HG02884 (cell line): ENCODE data around the gene DTL.

ENCODE experiments used
- ATAC-seq: cut with Tn5 transposase; IDR thresholded peaks from one replicate; pipeline ENCODE4 v1.9.1; 2021; ENCODE audit warnings: mild to moderate bottlenecking, moderate library complexity; ENCODE audit not compliant: unreplicated experiment

The DTL gene

DNA sequence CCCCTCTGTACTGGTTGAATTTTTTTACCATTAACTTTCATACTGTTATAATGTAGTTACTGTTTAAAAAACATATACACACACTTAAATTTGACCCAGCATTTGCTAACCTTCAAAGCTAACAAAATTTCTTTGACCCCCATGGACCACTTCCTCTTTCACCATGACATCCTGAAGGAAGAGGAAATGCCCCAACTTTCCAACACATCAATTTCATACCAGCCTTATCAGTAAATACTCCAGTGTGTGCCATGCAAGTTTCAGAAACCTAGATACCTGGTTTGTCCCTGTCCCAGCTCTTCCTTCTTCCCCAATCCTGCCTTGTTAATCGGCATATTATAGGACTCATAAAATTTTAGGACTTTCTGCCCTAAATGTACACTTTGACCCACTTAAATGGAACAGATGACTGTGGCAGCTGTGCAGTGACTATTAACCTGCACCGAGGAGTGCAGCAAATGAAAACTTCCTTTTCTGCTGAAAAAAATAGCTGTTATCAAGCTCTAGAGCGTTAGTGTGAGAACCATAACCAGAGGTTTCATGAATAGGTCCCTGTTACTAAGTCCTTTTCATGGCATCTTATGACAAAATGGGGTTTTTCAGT is 54.1 kb downstream of the DTL start:
- ATAC-seq, result no peak

DNA sequence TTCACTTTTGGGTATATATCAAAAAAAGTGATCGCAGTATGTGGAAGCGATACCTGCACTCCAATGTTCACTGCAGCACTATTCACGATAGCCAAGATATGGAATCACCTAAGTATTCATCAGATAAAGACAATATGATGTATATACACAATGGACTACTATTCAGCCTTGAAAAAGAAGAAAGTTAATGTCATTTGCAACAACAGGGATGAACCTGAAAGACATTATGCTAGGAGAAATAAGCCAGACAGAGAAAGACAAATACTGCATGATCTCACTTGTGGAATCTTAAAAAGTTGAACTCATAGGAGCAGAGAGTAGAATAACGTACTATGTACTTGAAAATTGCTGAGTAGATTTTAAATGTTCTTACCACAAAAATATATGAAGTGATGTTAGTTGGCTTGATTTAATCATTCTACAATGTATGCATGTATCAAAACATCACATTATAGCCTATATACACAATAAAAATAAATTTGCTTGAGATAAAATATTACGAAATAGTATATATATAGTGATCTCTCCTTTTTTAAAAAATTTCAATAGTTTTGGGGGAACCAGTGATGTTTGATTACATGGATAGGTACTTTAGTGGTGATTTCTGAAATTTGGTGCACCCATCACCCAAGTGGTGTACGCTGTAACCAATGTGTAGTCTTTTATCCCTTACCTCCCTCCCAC is 56.0 kb downstream of the DTL start:
- no peak for ATAC-seq

- ATAC-seq, result no peak
These were observed 61.8 kb downstream of the DTL start for GRCh38 chr1:212097360-212097759.

DNA sequence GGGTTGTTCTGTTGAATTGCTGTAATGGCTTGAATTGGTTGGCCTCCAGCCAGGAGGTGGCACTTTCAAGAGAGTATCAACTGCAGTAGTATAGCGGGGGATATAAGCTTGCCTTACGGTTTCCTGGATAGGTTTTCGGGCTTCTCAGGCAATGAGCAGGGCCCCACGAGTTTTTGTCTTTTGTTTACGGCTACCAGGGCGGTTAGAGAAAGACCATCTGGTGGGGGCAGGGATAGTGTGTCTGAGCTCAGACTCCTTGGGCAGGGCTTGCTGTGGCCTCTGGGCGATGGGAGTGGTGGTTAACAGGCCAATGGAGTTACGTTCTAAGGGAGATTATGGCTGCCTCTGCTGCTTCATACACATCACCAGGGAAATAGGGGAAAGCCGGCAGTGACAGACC is 62.8 kb downstream of the DTL start:
- no peak for ATAC-seq

GRCh38 chr1:212098771-212099170 is 63.2 kb downstream of the DTL start:
- ATAC-seq, result no peak

DNA sequence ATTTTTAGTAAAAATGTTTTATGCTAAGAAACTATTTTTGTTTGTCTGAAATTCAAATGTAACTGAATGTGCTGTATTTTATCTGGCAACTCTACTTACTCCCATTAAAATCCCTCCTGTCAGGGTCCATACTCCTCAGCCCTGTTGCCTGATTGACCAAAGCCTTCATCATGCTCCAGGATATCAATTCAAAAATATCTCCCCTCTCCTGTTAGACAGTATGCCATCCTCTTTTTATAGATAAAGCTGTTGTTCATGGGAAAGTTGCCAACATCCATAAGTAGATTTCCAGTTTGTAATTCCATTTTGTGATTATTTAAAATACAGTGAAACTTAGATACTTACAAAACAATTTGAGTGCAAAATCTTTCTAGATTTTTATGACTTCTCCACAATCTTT is 65.7 kb downstream of the DTL start:
- no peak for ATAC-seq

DNA sequence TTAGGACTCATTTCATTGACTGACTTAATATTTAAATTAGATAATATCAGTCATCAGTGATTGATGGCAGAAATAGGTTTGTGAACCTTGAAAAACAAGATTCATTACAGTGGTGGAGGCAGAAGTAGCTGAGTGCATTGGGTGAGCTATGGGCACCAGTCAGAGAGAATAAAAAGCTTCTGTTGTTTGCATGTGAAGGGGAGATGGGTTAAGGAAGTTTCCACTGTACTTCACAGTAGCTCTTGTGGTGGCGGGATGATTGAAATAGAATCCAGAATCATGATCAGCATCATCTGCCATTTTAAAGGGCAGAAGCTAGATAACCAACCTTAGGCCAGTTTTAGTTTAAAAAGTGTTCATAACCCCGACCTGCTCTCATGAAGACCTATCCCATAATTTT is 66.2 kb downstream of the DTL start:
- no peak for ATAC-seq

GRCh38 chr1:212104586-212105325 is 69.2 kb downstream of the DTL start:
- ATAC-seq, result no peak

- ATAC-seq, result no peak
These were observed 70.8 kb downstream of the DTL start for GRCh38 chr1:212106286-212106792.

DNA sequence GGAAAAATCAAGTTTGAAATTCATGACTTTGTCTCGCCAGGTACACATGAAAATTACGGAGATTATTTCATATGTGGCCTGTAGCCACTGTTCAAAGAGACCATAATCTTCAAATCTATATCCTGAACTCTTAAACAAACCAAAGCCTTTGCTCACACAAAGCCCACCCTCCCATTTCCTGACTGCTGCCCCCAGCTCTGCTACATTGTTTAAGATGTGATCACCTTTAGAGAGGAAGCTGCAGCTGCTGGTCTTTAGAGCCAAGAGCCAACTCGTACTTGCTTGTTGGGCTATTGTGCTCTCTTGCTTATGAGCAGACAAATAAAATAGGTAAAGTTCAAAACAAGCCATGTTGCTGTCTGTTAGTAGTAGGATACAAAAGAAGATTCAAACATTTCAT is 71.9 kb downstream of the DTL start:
- no peak for ATAC-seq

GRCh38 chr1:212108187-212108586 is 72.6 kb downstream of the DTL start:
- ATAC-seq, result no peak

- no peak for ATAC-seq
These were observed 73.4 kb downstream of the DTL start for GRCh38 chr1:212108981-212109380.

DNA sequence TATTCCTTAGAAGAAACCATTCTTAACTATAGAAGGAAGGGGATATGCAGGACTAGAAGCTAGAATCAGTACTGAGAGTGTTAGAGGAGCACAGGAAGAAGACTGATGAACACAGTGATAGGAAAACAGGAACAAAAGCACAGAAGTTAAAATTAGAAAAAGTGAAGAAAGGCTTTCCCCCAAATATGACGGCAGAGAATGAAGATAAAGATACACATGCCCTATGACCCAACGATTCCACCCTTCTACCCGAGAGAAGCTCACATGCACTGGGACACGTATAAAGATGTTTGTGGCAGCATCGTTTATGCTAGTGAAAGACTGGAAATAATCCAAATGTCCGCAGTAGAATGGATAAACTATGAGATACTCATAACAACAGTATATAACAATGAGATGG is 74.2 kb downstream of the DTL start:
- ATAC-seq, result no peak

- ATAC-seq, result no peak
These were observed 75.1 kb downstream of the DTL start for GRCh38 chr1:212110617-212111016.

DNA sequence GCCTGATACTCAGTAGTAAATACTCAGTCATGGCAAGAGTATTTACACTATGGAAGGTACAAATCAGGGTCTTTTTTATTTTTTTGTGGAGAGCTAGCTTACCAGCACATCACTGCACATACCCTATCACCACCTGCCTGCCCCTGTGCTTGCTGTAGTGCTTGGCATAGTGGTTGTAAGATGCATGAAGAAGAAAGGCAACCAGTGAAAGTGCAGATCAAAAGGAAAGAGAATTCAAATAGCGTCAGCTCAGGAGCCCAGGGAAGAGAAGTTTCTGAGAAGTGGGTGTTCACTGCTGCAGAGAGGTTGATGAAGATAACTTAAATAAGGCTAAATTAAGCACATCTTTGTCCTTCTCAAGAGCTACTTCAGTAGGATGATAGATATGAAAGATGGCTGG is 76.0 kb downstream of the DTL start:
- ATAC-seq, result no peak

DNA sequence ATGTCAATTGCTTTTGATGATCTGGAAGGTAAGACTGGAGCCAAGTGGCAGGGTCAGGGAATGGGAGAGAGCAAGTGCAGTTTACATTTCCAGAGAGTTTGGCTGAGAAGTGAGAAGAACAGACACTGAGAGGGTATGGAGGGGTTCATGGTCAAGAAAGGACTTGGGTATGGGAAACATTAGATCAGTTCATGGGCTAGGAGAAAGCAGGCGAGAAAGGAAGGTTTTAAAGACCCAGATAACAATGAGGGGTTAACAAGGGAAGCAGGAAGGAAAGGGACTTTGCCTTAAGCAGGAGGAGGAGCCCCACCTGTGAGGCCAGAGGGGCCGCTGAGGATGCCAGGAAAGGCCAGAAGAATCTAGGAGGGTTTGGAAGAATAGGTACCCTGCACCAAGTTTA is 78.2 kb downstream of the DTL start:
- ATAC-seq, result no peak

DNA sequence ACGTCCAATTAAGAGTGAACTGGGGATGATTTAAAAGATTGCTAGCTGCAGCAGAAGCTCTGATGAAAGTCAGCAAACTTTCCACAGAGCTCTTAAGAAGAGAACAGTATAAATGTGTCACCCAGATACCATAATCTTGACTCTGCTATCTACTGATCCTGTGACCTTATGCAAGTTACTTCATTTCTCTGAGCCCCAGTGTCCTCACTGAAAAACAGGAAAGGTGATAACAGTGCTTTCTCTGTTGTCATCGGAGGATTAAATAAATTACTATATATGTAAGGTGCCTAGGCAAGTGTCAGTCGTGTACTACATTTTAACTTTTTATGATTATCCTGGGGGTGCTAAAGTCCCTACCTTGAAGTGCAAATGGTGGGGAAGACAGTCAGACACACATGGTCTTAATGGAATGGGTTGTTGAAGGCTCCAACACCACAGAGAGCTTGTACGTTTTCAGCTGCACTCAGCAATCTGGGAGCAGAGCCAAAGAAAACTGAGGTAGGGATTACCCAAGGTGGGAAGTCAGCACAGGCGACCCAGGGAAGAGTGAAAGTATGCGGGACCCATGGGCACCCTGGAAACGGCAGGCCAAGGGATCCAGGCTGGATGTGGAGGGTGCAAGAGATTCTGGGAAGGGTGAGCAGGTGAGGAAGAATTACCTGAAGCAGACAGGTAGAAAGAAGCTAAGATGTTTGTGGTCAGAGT is 82.8 kb downstream of the DTL start:
- ATAC-seq, result no peak

- ATAC-seq, result no peak
These were observed 83.3 kb downstream of the DTL start for GRCh38 chr1:212118872-212119260.

- no peak for ATAC-seq
These were observed 83.9 kb downstream of the DTL start for GRCh38 chr1:212119397-212119837.

DNA sequence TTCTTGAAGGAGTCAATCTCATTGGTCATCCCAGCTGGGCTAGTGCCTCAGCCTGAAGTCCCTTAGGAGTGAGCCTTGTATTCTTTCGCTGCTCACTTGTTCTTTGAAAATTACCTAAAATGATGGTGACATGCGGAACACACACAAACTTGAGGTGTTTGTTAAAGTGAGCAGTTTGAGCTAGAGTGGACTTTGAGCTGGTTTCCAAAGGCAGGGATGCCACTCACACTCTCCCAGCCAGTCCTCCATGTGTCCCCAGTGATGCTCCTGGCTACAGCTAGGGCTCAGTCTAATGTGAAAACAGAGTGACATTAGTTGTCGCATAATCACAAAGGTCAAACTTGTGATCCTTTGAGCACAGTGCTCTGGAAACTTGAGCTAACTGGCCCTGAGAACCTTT is 84.3 kb downstream of the DTL start:
- ATAC-seq, result no peak

- no peak for ATAC-seq
These were observed 86.2 kb downstream of the DTL start for GRCh38 chr1:212121779-212122178.
